GM21526 (cell line): Measurements from ENCODE around the gene ATP8B4.

Experiments used
- ATAC-seq: cut with Tn5 transposase; IDR thresholded peaks from one replicate; pipeline ENCODE4 v1.9.1; 2021; ENCODE audit warnings: moderate library complexity; ENCODE audit not compliant: unreplicated experiment, low FRiP score

The ATP8B4 gene

GRCh38 chr15:50067254-50067653 is 51.8 kb downstream of the ATP8B4 start:
- ATAC-seq = no peak

GRCh38 chr15:50066666-50067065 is 52.4 kb downstream of the ATP8B4 start:
- ATAC-seq = no peak

- ATAC-seq = no peak
These were observed 52.8 kb downstream of the ATP8B4 start for GRCh38 chr15:50066202-50066601.

- no peak for ATAC-seq
These were observed 53.8 kb downstream of the ATP8B4 start for GRCh38 chr15:50065279-50065678.

GRCh38 chr15:50064673-50065072 is 54.4 kb downstream of the ATP8B4 start:
- ATAC-seq = no peak

GRCh38 chr15:50063226-50063625 is 55.8 kb downstream of the ATP8B4 start:
- no peak for ATAC-seq

GRCh38 chr15:50061503-50061902 is 57.5 kb downstream of the ATP8B4 start:
- ATAC-seq = no peak

GRCh38 chr15:50059883-50060282 is 59.1 kb downstream of the ATP8B4 start:
- no peak for ATAC-seq

GRCh38 chr15:50059203-50059772 is 59.7 kb downstream of the ATP8B4 start:
- no peak for ATAC-seq

GRCh38 chr15:50057905-50058639 is 61.0 kb downstream of the ATP8B4 start:
- no peak for ATAC-seq

- ATAC-seq = no peak
These were observed 61.8 kb downstream of the ATP8B4 start for GRCh38 chr15:50057196-50057595.

- ATAC-seq = no peak
These were observed 63.3 kb downstream of the ATP8B4 start for GRCh38 chr15:50055750-50056157.

GRCh38 chr15:50055332-50055731 is 63.7 kb downstream of the ATP8B4 start:
- ATAC-seq = no peak

GRCh38 chr15:50053055-50053856 is 65.8 kb downstream of the ATP8B4 start:
- ATAC-seq = no peak

- ATAC-seq = no peak
These were observed 67.1 kb downstream of the ATP8B4 start for GRCh38 chr15:50051811-50052419.

GRCh38 chr15:50050986-50051743 is 67.9 kb downstream of the ATP8B4 start:
- no peak for ATAC-seq

GRCh38 chr15:50049871-50050270 is 69.2 kb downstream of the ATP8B4 start:
- no peak for ATAC-seq

- no peak for ATAC-seq
These were observed 72.2 kb downstream of the ATP8B4 start for GRCh38 chr15:50046867-50047266.

GRCh38 chr15:50046159-50046558 is 72.9 kb downstream of the ATP8B4 start:
- no peak for ATAC-seq

GRCh38 chr15:50044904-50045303 is 74.1 kb downstream of the ATP8B4 start:
- no peak for ATAC-seq
